ENCODE measurements around the gene RTN4RL2.

RTN4RL2 gene

DNA sequence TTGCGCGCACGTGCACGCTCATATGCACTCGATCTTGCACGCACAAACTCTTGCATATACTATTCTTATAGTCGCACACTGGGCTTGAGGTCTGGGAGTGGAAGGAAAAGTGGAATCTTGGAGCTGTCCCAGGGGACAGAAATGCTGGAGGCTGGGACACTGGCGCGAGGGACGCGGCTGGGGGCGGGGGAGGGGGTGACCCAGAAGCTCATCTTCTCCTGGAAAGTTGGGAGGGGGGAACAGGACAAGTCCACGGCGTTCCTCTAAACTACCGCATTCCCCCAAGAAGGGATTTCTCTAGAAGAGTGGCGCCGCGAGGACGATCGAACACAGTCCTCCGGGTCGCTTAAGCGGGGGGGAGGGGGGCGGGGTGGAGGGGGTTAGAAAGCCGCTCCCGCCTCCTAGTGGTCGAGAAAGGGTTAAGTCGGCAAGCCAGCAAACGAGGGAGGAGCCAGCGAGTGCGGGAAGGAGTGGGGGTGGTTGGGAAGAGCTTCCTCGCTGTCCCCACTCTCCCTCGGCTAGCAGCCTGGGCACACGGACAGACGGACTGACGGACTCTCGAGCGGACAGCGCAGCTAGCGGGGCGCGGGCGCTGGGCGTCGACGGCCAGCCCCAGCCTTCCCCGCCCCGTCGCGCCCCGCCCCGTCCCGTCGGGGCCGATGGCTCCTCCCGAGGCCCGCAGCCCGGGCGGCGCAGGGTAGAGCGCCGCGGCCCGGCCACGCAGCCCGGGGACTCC, at the start of gene RTN4RL2:
Gene RTN4RL2 (plus strand): TSS at position 507 of the 736 bp plus-strand sequence. CDS start 338 bp downstream, outside the sequence.
- TF ChIP-seq, protein P1, sequence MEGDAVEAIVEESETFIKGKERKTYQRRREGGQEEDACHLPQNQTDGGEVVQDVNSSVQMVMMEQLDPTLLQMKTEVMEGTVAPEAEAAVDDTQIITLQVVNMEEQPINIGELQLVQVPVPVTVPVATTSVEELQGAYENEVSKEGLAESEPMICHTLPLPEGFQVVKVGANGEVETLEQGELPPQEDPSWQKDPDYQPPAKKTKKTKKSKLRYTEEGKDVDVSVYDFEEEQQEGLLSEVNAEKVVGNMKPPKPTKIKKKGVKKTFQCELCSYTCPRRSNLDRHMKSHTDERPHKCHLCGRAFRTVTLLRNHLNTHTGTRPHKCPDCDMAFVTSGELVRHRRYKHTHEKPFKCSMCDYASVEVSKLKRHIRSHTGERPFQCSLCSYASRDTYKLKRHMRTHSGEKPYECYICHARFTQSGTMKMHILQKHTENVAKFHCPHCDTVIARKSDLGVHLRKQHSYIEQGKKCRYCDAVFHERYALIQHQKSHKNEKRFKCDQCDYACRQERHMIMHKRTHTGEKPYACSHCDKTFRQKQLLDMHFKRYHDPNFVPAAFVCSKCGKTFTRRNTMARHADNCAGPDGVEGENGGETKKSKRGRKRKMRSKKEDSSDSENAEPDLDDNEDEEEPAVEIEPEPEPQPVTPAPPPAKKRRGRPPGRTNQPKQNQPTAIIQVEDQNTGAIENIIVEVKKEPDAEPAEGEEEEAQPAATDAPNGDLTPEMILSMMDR (IDR thresholded peaks at IDR 0.05): peak; percentile 62
- TF ChIP-seq ZFX (IDR thresholded peaks at IDR 0.05; ENCODE audit: borderline replicate concordance): no peak
- H3K27ac ChIP-seq: no peak within 1 kb of the TSS

DNA sequence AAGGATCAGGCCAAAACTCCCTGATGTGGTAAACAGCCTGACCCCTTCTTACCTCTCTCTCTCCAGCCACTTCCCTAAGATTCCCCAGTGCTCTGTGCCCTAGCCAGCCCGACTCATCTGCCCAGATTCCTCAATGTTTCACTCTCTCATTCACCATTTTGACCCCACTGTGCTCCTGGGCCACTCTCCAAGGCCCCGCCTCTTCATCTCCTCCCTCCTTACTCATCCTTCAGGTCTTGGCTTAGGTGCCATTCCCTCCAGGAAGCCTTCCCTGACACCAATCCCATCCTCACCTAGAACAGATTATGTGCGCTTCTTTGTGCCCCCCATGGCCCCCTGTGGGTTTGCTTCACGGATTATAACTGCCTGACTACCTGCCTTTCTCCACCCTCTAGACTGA, 46.6 kb upstream of the RTN4RL2 start:
- no peak for TF ChIP-seq ZFX (IDR thresholded peaks at IDR 0.05; ENCODE audit: borderline replicate concordance)
- TF ChIP-seq, protein P1 (IDR thresholded peaks at IDR 0.05): no peak

DNA sequence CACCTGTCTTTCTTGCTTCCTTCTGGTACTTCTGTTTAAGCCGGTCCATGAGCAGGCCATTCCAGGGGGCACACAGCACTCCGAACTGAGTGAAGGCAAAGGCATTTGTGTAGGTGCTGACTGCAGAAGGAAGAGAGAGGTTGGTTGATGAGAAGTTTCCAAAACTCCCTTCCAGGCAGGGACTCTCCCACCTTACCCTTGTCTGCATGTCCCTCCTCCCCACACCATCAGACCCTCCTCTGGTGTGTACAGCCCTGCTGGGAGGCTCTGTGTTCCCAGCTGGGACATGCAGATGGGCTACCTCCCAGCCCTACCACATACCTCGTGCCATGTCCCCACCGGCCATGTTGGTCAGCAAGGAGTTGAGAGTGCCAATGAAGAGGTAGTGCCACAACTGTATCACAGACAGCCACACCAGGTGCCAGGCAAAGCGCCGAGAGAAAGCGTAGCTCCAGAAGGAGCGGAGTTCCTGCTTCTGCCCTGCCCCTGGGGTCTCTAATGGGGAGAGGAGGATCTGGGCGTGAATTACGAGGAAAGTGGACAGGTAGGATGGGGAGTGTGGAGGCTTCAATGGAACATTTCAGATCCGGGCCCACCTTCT, 45.6 kb upstream of the RTN4RL2 start:
- no peak for TF ChIP-seq ZFX (IDR thresholded peaks at IDR 0.05; ENCODE audit: borderline replicate concordance)
- TF ChIP-seq, protein P1 (IDR thresholded peaks at IDR 0.05): no peak
- H3K27ac ChIP-seq: no peak overlapping the region

More for the DNA sequence above, 46.6 kb upstream of the RTN4RL2 start:
- no peak overlapping the region for H3K27ac ChIP-seq

DNA sequence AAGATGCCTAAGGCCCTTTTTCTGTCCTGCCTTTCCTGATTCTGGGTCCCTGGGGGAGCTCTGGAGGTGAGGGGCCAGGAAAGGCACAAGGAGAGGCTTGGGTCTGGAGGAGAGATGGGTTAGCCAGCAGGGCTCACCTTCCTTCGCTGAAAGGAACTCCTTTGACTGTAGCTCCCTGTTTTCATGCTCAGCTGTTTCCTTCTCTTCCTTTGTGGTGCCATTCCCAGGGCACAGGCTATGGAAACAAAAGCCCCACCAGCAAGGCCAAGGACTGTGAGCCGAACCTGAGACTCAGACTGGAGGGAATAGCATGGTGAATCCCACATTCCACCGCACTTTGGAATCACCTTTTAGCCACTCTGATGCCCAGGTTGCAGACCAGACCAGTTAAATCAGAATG, 43.9 kb upstream of the RTN4RL2 start:
- no peak overlapping the region for H3K27ac ChIP-seq

DNA sequence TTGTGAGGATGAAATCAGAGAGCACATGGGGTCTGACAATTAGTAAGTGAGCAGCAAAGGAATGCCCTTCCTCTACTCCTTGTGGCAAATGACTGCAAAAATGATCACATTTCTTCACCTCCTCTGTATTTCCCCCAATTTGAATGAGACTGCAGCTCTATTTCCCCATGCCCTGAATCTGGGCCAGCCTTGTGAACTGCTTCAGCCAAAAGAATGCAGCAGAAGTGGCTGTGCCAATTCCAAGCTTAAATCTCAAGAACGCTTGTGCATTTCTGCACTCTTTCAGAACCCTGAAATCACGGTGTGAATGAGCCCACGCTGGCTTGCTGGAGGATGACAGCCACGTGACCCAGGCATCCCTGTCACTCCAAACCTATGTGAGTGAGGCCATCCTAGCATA, 43.3 kb upstream of the RTN4RL2 start:
- TF ChIP-seq, protein P1 (IDR thresholded peaks at IDR 0.05): no peak
- no peak for TF ChIP-seq ZFX (IDR thresholded peaks at IDR 0.05; ENCODE audit: borderline replicate concordance)

More for the DNA sequence above, 43.9 kb upstream of the RTN4RL2 start:
- no peak for TF ChIP-seq ZFX (IDR thresholded peaks at IDR 0.05; ENCODE audit: borderline replicate concordance)
- TF ChIP-seq, protein P1 (IDR thresholded peaks at IDR 0.05): no peak

DNA sequence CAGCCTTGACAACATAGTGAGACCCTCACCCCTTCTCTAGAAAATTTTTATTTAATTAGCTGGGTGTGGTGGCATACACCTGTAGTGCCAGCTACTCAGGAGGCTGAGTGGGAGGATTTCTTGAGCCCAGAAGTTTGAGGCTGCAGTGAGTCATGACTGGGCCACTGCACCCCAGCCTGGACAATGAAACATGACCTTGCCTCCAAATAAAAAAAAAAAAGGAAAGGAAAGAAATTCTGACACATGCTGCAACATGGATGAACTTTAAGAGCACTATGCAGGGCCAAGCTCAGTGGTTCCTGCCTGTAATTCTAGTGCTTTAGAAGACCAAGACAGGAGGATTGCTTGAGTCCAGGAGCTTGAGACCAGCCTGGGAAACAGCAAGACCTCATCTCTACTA, 42.2 kb upstream of the RTN4RL2 start:
- TF ChIP-seq, protein P1 (IDR thresholded peaks at IDR 0.05): no peak
- no peak for TF ChIP-seq ZFX (IDR thresholded peaks at IDR 0.05; ENCODE audit: borderline replicate concordance)
- no peak overlapping the region for H3K27ac ChIP-seq

More for the DNA sequence above, 43.3 kb upstream of the RTN4RL2 start:
- H3K27ac ChIP-seq: no peak overlapping the region

DNA sequence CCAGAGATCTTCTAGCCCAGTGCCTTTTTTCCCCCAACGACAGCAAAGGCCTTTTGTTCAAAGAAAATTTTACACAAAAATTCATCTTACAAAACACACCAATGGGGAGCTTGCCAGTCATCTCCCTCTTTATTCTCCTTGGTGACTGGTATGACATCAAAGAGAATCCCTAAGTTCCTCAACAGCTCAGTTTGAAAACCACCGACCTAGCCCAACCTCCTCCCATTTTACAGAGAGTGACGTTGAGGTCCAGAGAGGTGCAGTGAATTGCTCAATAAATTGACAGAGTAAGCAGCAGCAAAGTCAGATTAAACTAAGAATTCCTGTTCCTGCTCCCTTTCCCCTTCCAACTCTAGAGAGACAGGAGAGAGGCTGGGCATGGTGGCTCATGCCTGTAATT, 41.2 kb upstream of the RTN4RL2 start:
- TF ChIP-seq ZFX (IDR thresholded peaks at IDR 0.05; ENCODE audit: borderline replicate concordance): no peak
- TF ChIP-seq, protein P1 (IDR thresholded peaks at IDR 0.05): no peak
- no peak overlapping the region for H3K27ac ChIP-seq

Measured in 22Rv1 (cell line).